Right lung (tissue), 10 donors: ENCODE results near the gene SPDYE9. TPM values are rescaled to one million over a fixed set of nuclear protein-coding genes. Genes with fewer than 3 reads are reported as not detected.
"Not testable (repeated sequence)": the region's sequence is repeated elsewhere in the genome, so short reads cannot be mapped to it uniquely, and the experiment has no call there.

Experiments
- DNase-seq, 2 donors: peaks; one replicate each; pipeline ENCODE4 v3.0.0-alpha.2; 2013
- long read RNA-seq, 8 donors: transcript quantifications; one replicate each; lab custom pipeline, GENCODE V29; 2026
- polyA plus RNA-seq, 5 donors: library from polyadenylated mRNA; unstranded; fragments of 120-200 nt; gene quantifications; one replicate each; pipeline versions ENCODE4 v1.2.1 to v1.2.3, GENCODE V29; 2013; ENCODE audit warnings: inconsistent platforms in 1 of 5, low replicate concordance in 1 of 5; ENCODE audit not compliant: insufficient read length in 5 of 5, insufficient read depth in 1 of 5

Gene SPDYE9
- polyA plus RNA-seq: 1 to 10 TPM in 2 of 5 donors, under 1 TPM in 3; 0.49 to 1.7 (median 0.98) TPM
- long read RNA-seq, donor 1: 0 reads
- long read RNA-seq, donor 2: 0 reads
- long read RNA-seq, donor 3, partial matches to known transcripts: 5 of 5 reads
- long read RNA-seq, donor 3, other reads (novel, unspliced or antisense): 0 of 5 reads
- long read RNA-seq, donor 4: 0 reads
- long read RNA-seq, donor 5: 0 reads
- long read RNA-seq, donor 6: 0 reads
- long read RNA-seq, donor 7: 0 reads
- long read RNA-seq, donor 8: 0 reads

- not testable (repeated sequence) for DNase-seq
Observed at GRCh38 chr7:73085938-73086337, at the start of gene SPDYE9. TSS of gene SPDYE9 (minus strand) at chr7:73086038. CDS start at chr7:73084238, 1,800 bp downstream.

GRCh38 chr7:73134866-73135265 is 49.0 kb upstream of the SPDYE9 start:
- not testable (repeated sequence) for DNase-seq

- not testable (repeated sequence) for DNase-seq
Observed at GRCh38 chr7:73132651-73133217, 46.9 kb upstream of the SPDYE9 start.

GRCh38 chr7:73130612-73131011 is 44.8 kb upstream of the SPDYE9 start:
- DNase-seq: not testable (repeated sequence)

- DNase-seq: not testable (repeated sequence)
Observed at GRCh38 chr7:73124126-73124525, 38.3 kb upstream of the SPDYE9 start.

- DNase-seq: not testable (repeated sequence)
Observed at GRCh38 chr7:73122778-73123447, 37.1 kb upstream of the SPDYE9 start.

GRCh38 chr7:73118155-73118554 is 32.3 kb upstream of the SPDYE9 start:
- not testable (repeated sequence) for DNase-seq

- not testable (repeated sequence) for DNase-seq
Observed at GRCh38 chr7:73057811-73058210, 28.0 kb downstream of the SPDYE9 start, which contains the start of gene SPDYE11. TSS of gene SPDYE11 (minus strand) at chr7:73057911. CDS start at chr7:73056111, 1,800 bp downstream.

GRCh38 chr7:73029666-73030065 is 56.2 kb downstream of the SPDYE9 start, which contains the start of gene SPDYE8:
TSS of gene SPDYE8 (minus strand) at chr7:73029766. CDS start at chr7:73027966, 1,800 bp downstream.
- not testable (repeated sequence) for DNase-seq

Other genes starting within 250 kb of the SPDYE9 start
- 10 to 100 TPM; 32.2 to 48.4 (median 42.5) TPM for gene POM121, start 160.9 kb downstream of the SPDYE9 start, polyA plus RNA-seq
- 1 to 10 TPM in 4 of 5 donors, under 1 TPM in 1; 0.99 to 2.6 (median 1.7) TPM for gene TRIM74, start 116.6 kb downstream of the SPDYE9 start, polyA plus RNA-seq
- gene SPDYE8, start 56.3 kb downstream of the SPDYE9 start, polyA plus RNA-seq: under 1 TPM; 0.37 to 0.98 (median 0.78) TPM
- gene SPDYE11, start 28.1 kb downstream of the SPDYE9 start, polyA plus RNA-seq: 1 to 10 TPM in 2 of 5 donors, under 1 TPM in 3; 0.56 to 1.8 (median 0.98) TPM
- gene NSUN5, start 222.8 kb upstream of the SPDYE9 start, polyA plus RNA-seq: 10 to 100 TPM; 11.7 to 22.0 (median 14.9) TPM
- gene TRIM50, start 242.0 kb upstream of the SPDYE9 start, polyA plus RNA-seq: under 1 TPM in 4 of 5 donors, not detected in 1; 0.14 to 0.24 (median 0.17) TPM
- under 1 TPM; 0.18 to 0.74 (median 0.33) TPM for gene FKBP6, start 242.1 kb upstream of the SPDYE9 start, polyA plus RNA-seq